Gastrocnemius medialis (tissue), 4 donors: ENCODE data around the gene SFSWAP. TPM values are rescaled to one million over a fixed set of nuclear protein-coding genes. Genes with fewer than 3 reads are reported as not detected.
"Not testable (repeated sequence)": the region's sequence is repeated elsewhere in the genome, so short reads cannot be mapped to it uniquely, and the experiment has no call there.

ENCODE experiments used
- ATAC-seq, 2 donors: fragments of 150-250 bp; one replicate each; pipeline ENCODE4 v1.9.1; 2016
- DNase-seq, 2 donors: peaks; one replicate each; pipeline ENCODE4 v3.0.0-alpha.2; 2019
- H3K27ac ChIP-seq, 4 donors: fragments of 200-600 bp; sonication (generic); 1 replicate in 1 of 4; 2 replicates in 3 of 4; pipeline ENCODE4 v1.5.1; 2016 to 2018; ENCODE audit warnings: mild to moderate bottlenecking in 2 of 4, moderate library complexity in 1 of 4
- H3K27me3 ChIP-seq, 3 donors: fragments of 200-600 bp; sonication (generic) in 2 of 3; 1 replicate in 1 of 3; 2 replicates in 2 of 3; pipeline versions ENCODE4 v1.5.1 to v1.6.0; 2016 to 2019; ENCODE audit warnings: mild to moderate bottlenecking in 1 of 3, moderate library complexity in 1 of 3
- H3K36me3 ChIP-seq, 2 donors: fragments of 200-600 bp; sonication (generic) in 1 of 2; one replicate each; pipeline ENCODE4 v1.5.1; 2017 to 2018
- H3K4me1 ChIP-seq, 2 donors: fragments of 200-600 bp; sonication (generic) in 1 of 2; one replicate each; pipeline ENCODE4 v1.5.1; 2016 to 2017; ENCODE audit warnings: mild to moderate bottlenecking in 2 of 2
- H3K4me3 ChIP-seq, 4 donors: fragments of 200-600 bp; sonication (generic) in 3 of 4; 1 replicate in 1 of 4; 2 replicates in 3 of 4; pipeline ENCODE4 v1.5.1; 2016 to 2019; ENCODE audit warnings: mild to moderate bottlenecking in 2 of 4
- H3K9me3 ChIP-seq, 3 donors: fragments of 200-600 bp; sonication (generic) in 2 of 3; 1 replicate in 1 of 3; 2 replicates in 2 of 3; pipeline ENCODE4 v1.5.1; 2016 to 2019
- CTCF ChIP-seq, 5 experiments: fragments of 450-650 bp in 3 of 5; fragments of 200-600 bp in 2 of 5; sonication (generic) in 2 of 5; IDR thresholded peaks in 4 of 5; conservative IDR thresholded peaks in 1 of 5; 1 replicate in 4 of 5; 2 replicates in 1 of 5; pipeline ENCODE4 v1.5.1; 2016 to 2019; ENCODE audit warnings: antibody characterized with exemption in 5 of 5, mild to moderate bottlenecking in 3 of 5, moderate library complexity in 3 of 5
- POLR2A ChIP-seq, 2 donors: fragments of 450-650 bp; IDR thresholded peaks; one replicate each; pipeline ENCODE4 v1.6.1; 2017; ENCODE audit warnings: antibody characterized with exemption in 2 of 2, mild to moderate bottlenecking in 2 of 2, moderate library complexity in 2 of 2
- in situ Hi-C, 4 donors: fragments of 200-750 bp; cut with MboI; loops; one replicate each; pipeline versions ENCODE4 v1.15.0 to v1.8.0; 2017; ENCODE audit warnings: low sequenced_read_pairs in 4 of 4
- intact Hi-C: fragments of 100-400 bp; cut with DNase I; formaldehyde crosslinking; loops from one replicate; pipeline ENCODE4 v1.15.1; 2023; ENCODE audit warnings: low total_unique reads
- total RNA-seq, 4 donors: library from RNA; depleted of rRNA; stranded (reverse); fragments of >200 nt; gene quantifications; one replicate each; pipeline versions ENCODE4 v1.1.0 to v1.2.3, GENCODE V29; 2016

Gene SFSWAP
- total RNA-seq, 4 donors from 2014 or later: 18.0 to 29.7 (median 25.4) TPM

DNA sequence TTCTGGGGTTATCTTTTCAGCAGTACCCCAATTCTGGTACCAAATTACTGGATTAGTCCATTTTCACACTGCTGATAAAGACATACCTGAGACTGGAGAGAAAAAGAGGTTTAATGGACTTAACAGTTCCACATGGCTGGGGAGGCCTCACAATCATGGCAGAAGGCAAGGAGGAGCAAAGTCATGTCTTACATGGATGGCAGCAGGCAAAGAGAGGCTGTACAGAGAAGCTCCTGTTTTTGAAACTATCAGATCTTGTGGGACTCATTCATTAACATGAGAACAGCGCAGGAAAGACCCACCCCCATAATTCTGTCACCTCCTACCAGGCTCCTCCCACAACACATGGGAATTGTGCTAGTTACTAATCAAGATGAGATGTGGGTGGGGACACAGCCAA lies 33.8 kb downstream of the SFSWAP start:
- H3K9me3 ChIP-seq, intact Hi-C loops, DNase-seq, H3K27me3 ChIP-seq, in situ Hi-C loops, H3K27ac ChIP-seq, ATAC-seq, H3K4me3 ChIP-seq, H3K4me1 ChIP-seq: not testable (repeated sequence)
- H3K36me3 ChIP-seq: peaks cover 0 to 65% of the 10 kb centered on the region in 2 donors

GRCh38 chr12:131745706-131746105 lies 34.8 kb downstream of the SFSWAP start:
- intact Hi-C loops: no loop called here
- no peak for TF ChIP-seq POLR2A (IDR thresholded peaks at IDR 0.05)
- no peak for TF ChIP-seq CTCF (IDR thresholded peaks at IDR 0.05 in 4 of 5, conservative IDR thresholded peaks at IDR 0.05 in 1 of 5)

GRCh38 chr12:131747276-131748177 lies 36.6 kb downstream of the SFSWAP start:
- Histone ChIP-seq H3K9me3 (no peaks in the 10 kb centered on the region), H3K27ac (no peak overlapping the region), H3K4me1 (no peaks in the 10 kb centered on the region), H3K4me3 (no peak overlapping the region), H3K36me3 (peaks cover 0 to 56% of the 10 kb centered on the region in 2 donors), H3K27me3 (no peaks in the 10 kb centered on the region)
- DNase-seq (no peak), ATAC-seq (no peak)
- TF ChIP-seq CTCF (IDR thresholded peaks at IDR 0.05 in 4 of 5, conservative IDR thresholded peaks at IDR 0.05 in 1 of 5): no peak
- no peak for TF ChIP-seq POLR2A (IDR thresholded peaks at IDR 0.05)
- in situ Hi-C loops (no loop called here), intact Hi-C loops (no loop called here)

More at GRCh38 chr12:131745706-131746105, 34.8 kb downstream of the SFSWAP start:
- H3K4me1 ChIP-seq: no peaks in the 10 kb centered on the region
- H3K27ac ChIP-seq: no peak overlapping the region
- peaks cover 0 to 55% of the 10 kb centered on the region in 2 donors for H3K36me3 ChIP-seq
- no peak overlapping the region for H3K4me3 ChIP-seq
- no peak for DNase-seq
- in situ Hi-C loops: no loop called here
- H3K9me3 ChIP-seq: no peaks in the 10 kb centered on the region
- no peak for ATAC-seq
- H3K27me3 ChIP-seq: no peaks in the 10 kb centered on the region

DNA sequence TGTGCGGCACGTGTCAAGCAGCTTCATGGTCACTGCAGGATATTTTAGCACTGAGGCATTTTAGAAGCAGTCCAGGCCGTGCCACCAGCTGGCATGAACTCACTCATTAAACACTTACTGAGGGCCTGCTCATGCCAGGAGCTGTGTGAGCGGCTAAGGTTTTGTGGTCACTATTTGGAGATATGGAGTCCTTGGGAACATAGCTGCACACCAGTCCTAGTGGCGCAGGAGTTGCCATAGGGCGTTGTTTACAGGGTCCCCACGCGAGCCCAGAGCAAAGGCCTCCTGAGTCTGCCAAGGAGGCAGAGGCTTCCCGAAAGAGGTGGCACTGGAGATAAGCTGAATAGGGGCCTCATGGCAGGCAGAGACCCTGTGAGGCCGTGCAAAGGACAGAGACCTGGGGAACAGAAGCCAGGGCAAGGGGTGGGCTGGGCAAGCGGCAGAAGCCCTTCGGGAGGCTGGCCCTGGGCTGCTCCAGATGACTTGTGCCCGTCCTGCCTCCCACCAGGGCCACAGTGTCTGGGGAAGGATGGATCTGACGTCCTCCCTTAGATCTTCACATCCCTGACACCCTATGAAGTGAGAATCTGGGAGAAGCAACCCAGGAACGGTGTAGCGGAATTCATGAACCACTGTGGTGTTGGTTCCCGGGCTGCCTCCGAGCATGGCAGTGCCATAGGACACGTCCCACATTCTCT lies 38.9 kb downstream of the SFSWAP start:
- no peaks in the 10 kb centered on the region for H3K27me3 ChIP-seq

More for the DNA sequence above, 38.9 kb downstream of the SFSWAP start:
- peaks cover 0 to 53% of the 10 kb centered on the region in 2 donors for H3K36me3 ChIP-seq
- no peak overlapping the region for H3K4me3 ChIP-seq
- DNase-seq (no peak), ATAC-seq (no peak)
- intact Hi-C loops (no loop called here), in situ Hi-C loops (no loop called here)
- TF ChIP-seq CTCF (IDR thresholded peaks at IDR 0.05 in 4 of 5, conservative IDR thresholded peaks at IDR 0.05 in 1 of 5) (no peak), POLR2A (IDR thresholded peaks at IDR 0.05) (no peak)
- no peak overlapping the region for H3K27ac ChIP-seq
- H3K9me3 ChIP-seq: no peaks in the 10 kb centered on the region
- no peaks in the 10 kb centered on the region for H3K4me1 ChIP-seq
